ENCODE data around the gene CFAP20DC.

DNA sequence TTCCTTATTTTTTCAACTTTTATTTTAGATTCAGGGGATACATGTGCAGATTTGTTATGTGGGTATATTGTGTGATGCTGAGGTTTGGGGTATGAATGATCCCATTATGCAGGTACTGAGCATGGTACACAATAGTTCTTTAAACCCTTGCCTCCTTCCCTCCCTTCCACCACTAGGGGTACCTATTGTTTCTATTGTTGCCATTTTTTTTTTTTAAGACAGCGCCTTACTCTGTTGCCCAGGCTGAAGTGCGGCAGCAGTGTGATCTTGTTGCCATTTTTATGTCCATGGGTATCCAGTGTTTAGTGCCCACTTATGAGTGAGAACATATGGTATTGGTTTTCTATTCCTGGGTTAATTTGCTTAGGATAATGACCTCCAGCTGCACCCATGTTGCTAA, 266.0 kb downstream of the CFAP20DC start:
- TF ChIP-seq, protein P1, sequence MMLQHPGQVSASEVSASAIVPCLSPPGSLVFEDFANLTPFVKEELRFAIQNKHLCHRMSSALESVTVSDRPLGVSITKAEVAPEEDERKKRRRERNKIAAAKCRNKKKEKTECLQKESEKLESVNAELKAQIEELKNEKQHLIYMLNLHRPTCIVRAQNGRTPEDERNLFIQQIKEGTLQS (CRISPR knock-in tag; IDR thresholded peaks at IDR 0.05): no peak
- TF ChIP-seq REST (IDR thresholded peaks at IDR 0.05; ENCODE audit: borderline replicate concordance in 1 of 2, low read depth in 1 of 2, low read length in 2 of 2): no peak
- TF ChIP-seq, protein P2, sequence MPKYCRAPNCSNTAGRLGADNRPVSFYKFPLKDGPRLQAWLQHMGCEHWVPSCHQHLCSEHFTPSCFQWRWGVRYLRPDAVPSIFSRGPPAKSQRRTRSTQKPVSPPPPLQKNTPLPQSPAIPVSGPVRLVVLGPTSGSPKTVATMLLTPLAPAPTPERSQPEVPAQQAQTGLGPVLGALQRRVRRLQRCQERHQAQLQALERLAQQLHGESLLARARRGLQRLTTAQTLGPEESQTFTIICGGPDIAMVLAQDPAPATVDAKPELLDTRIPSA (CRISPR knock-in tag; IDR thresholded peaks at IDR 0.05; ENCODE audit: borderline replicate concordance): no peak
- TF ChIP-seq ARNT2 (CRISPR knock-in tag; IDR thresholded peaks at IDR 0.05; ENCODE audit: low read depth): no peak

Data from HepG2 (cell line).